Tibial artery (tissue), 4 donors: ENCODE data around the gene CPLX3.

Experiments
- DNase-seq, 2 donors: peaks; one replicate each; pipeline ENCODE4 v3.0.0-alpha.2; 2019
- H3K27ac ChIP-seq, 2 donors: fragments of 200-600 bp; sonication (generic) in 1 of 2; 1 replicate in 1 of 2; 2 replicates in 1 of 2; pipeline ENCODE4 v1.5.1; 2018 to 2019; ENCODE audit warnings: mild to moderate bottlenecking in 1 of 2
- H3K27me3 ChIP-seq, 2 donors: fragments of 200-600 bp; sonication (generic) in 1 of 2; one replicate each; pipeline versions ENCODE4 v1.5.1 to v1.6.0; 2016 to 2019
- H3K36me3 ChIP-seq, 3 donors: fragments of 200-600 bp; sonication (generic) in 2 of 3; one replicate each; pipeline ENCODE4 v1.5.1; 2016 to 2019; ENCODE audit warnings: mild to moderate bottlenecking in 2 of 3
- H3K4me1 ChIP-seq, 4 donors: fragments of 200-600 bp; sonication (generic) in 2 of 4; 1 replicate in 3 of 4; 2 replicates in 1 of 4; pipeline ENCODE4 v1.5.1; 2016 to 2019
- H3K4me3 ChIP-seq, 2 donors: fragments of 200-600 bp; sonication (generic) in 1 of 2; 1 replicate in 1 of 2; 2 replicates in 1 of 2; pipeline ENCODE4 v1.5.1; 2018 to 2019; ENCODE audit warnings: mild to moderate bottlenecking in 2 of 2
- H3K9me3 ChIP-seq, 3 donors: fragments of 200-600 bp; sonication (generic) in 1 of 3; one replicate each; pipeline ENCODE4 v1.5.1; 2016 to 2019
- CTCF ChIP-seq, 2 experiments: fragments of 200-600 bp in 1 of 2; fragments of 450-650 bp in 1 of 2; IDR thresholded peaks; one replicate each; pipeline ENCODE4 v1.5.1; 2017 to 2019; ENCODE audit warnings: antibody characterized with exemption in 2 of 2, mild to moderate bottlenecking in 1 of 2, moderate library complexity in 1 of 2
- intact Hi-C: fragments of 100-400 bp; cut with DNase I; formaldehyde crosslinking; loops from one replicate; pipeline ENCODE4 v1.15.0; 2023; ENCODE audit warnings: low total_unique reads

Gene CPLX3

GRCh38 chr15:74845581-74845980 is 19.2 kb downstream of the CPLX3 start:
- peaks cover 0 to 28% (median 19%) of the 10 kb centered on the region in 4 donors for H3K4me1 ChIP-seq
- H3K27ac ChIP-seq = no peak overlapping the region
- H3K4me3 ChIP-seq = no peak overlapping the region
- no peaks in the 10 kb centered on the region for H3K9me3 ChIP-seq
- intact Hi-C loops = no loop called here
- no peaks in the 10 kb centered on the region for H3K27me3 ChIP-seq
- no peak for DNase-seq
- peaks cover 28 to 54% (median 49%) of the 10 kb centered on the region in 3 donors for H3K36me3 ChIP-seq
- TF ChIP-seq CTCF (IDR thresholded peaks at IDR 0.05) = no peak

- intact Hi-C loops = no loop called here
- Histone ChIP-seq H3K9me3 (no peaks in the 10 kb centered on the region), H3K4me3 (no peak overlapping the region), H3K36me3 (peaks cover 47 to 73% (median 67%) of the 10 kb centered on the region in 3 donors), H3K27me3 (no peaks in the 10 kb centered on the region), H3K4me1 (peaks cover 0 to 12% (median 8%) of the 10 kb centered on the region in 4 donors), H3K27ac (no peak overlapping the region)
- TF ChIP-seq CTCF (IDR thresholded peaks at IDR 0.05) = no peak
- DNase-seq = no peak
Observed at GRCh38 chr15:74847432-74847831, 21.0 kb downstream of the CPLX3 start.

- no peak for TF ChIP-seq CTCF (IDR thresholded peaks at IDR 0.05)
- H3K9me3 ChIP-seq = no peaks in the 10 kb centered on the region
- no peak overlapping the region for H3K27ac ChIP-seq
- no peaks in the 10 kb centered on the region for H3K4me1 ChIP-seq
- no peak for DNase-seq
- intact Hi-C loops = no loop called here
- H3K4me3 ChIP-seq = no peak overlapping the region
- H3K27me3 ChIP-seq = no peaks in the 10 kb centered on the region
- H3K36me3 ChIP-seq = peaks cover 64 to 84% (median 80%) of the 10 kb centered on the region in 3 donors
Observed at GRCh38 chr15:74850393-74850792, 24.0 kb downstream of the CPLX3 start.

- H3K27ac ChIP-seq = no peak overlapping the region
- no peak for TF ChIP-seq CTCF (IDR thresholded peaks at IDR 0.05)
- H3K4me1 ChIP-seq = no peaks in the 10 kb centered on the region
- peaks cover 64 to 74% (median 73%) of the 10 kb centered on the region in 3 donors for H3K36me3 ChIP-seq
- no peak overlapping the region for H3K4me3 ChIP-seq
- no peaks in the 10 kb centered on the region for H3K9me3 ChIP-seq
- H3K27me3 ChIP-seq = no peaks in the 10 kb centered on the region
- intact Hi-C loops = no loop called here
- DNase-seq = no peak
Observed at GRCh38 chr15:74851960-74852359, 25.5 kb downstream of the CPLX3 start.

- TF ChIP-seq CTCF (IDR thresholded peaks at IDR 0.05) = no peak
- Histone ChIP-seq H3K4me3 (no peak overlapping the region), H3K4me1 (peaks cover 0 to 11% (median 4%) of the 10 kb centered on the region in 4 donors), H3K9me3 (no peaks in the 10 kb centered on the region), H3K36me3 (peaks cover 45 to 49% (median 49%) of the 10 kb centered on the region in 3 donors), H3K27me3 (no peaks in the 10 kb centered on the region), H3K27ac (no peak overlapping the region)
- no peak for DNase-seq
- intact Hi-C loops = no loop called here
Observed at GRCh38 chr15:74854453-74855022, 28.1 kb downstream of the CPLX3 start.

- Histone ChIP-seq H3K27ac (no peak overlapping the region), H3K36me3 (peaks cover 33 to 36% (median 35%) of the 10 kb centered on the region in 3 donors), H3K4me1 (peaks cover 0 to 11% (median 7%) of the 10 kb centered on the region in 4 donors), H3K27me3 (no peaks in the 10 kb centered on the region), H3K4me3 (no peak overlapping the region), H3K9me3 (no peaks in the 10 kb centered on the region)
- intact Hi-C loops = no loop called here
- no peak for TF ChIP-seq CTCF (IDR thresholded peaks at IDR 0.05)
- DNase-seq = no peak
Observed at GRCh38 chr15:74855857-74856256, 29.4 kb downstream of the CPLX3 start.
